AG04450 (cell line): ENCODE results near the gene CFAP157. TPM values are rescaled to one million over a fixed set of nuclear protein-coding genes. Genes with fewer than 3 reads are reported as not detected.

Experiments used
- CTCF ChIA-PET: fragments of 300-600, 350-600 bp; formaldehyde crosslinking; extraction: SDS; loops from one replicate; lab custom pipeline; 2022; ENCODE audit warnings: antibody characterized with exemption, inconsistent platforms; lab: Charles Lee
- POLR2A ChIA-PET: fragments of 350-600 bp; formaldehyde crosslinking; extraction: SDS; loops from one replicate; lab custom pipeline; 2021; ENCODE audit warnings: antibody characterized with exemption, inconsistent platforms; lab: Yijun Ruan, JAX
- DNase-seq: peaks from one replicate; pipeline ENCODE4 v3.0.0-alpha.2; 2011; ENCODE audit warnings: low read depth, low spot score
- H3K27ac ChIP-seq: one replicate; pipeline ENCODE4 v1.5.1; 2012; ENCODE audit warnings: low read depth, low read length, control low read depth
- H3K27me3 ChIP-seq: one replicate; pipeline ENCODE4 v1.6.0; 2012; ENCODE audit warnings: low read length; ENCODE audit not compliant: control insufficient read depth, insufficient read depth
- H3K4me3 ChIP-seq: 2 replicates; pipeline ENCODE4 v1.5.1; 2011; ENCODE audit warnings: mild to moderate bottlenecking, low read depth, low read length, control low read depth
- H3K9me3 ChIP-seq: 2 replicates; pipeline ENCODE4 v1.5.1; 2012; ENCODE audit warnings: low read length; ENCODE audit not compliant: control insufficient read depth, insufficient read depth
- CTCF ChIP-seq: IDR thresholded peaks from 2 replicates; pipeline ENCODE4 v1.5.1; 2011; ENCODE audit warnings: low read depth, low read length, control low read depth, inconsistent platforms
- polyA plus RNA-seq: library from polyadenylated mRNA; depleted of rRNA; stranded (reverse); fragments of >200 nt; gene quantifications from 2 replicates; pipeline ENCODE4 v1.2.3, GENCODE V29; 2011

Gene CFAP157
- polyA plus RNA-seq, 1 experiment, result not detected

- POLR2A ChIA-PET, result no interaction called here
Measured at GRCh38 chr9:127714020-127714750, 7.4 kb downstream of the CFAP157 start.

GRCh38 chr9:127714951-127715469 lies 8.2 kb downstream of the CFAP157 start:
- TF ChIP-seq CTCF, result no peak
- Histone ChIP-seq H3K27me3 (no peaks in the 10 kb centered on the region), H3K9me3 (no peaks in the 10 kb centered on the region; the same call in 1 of the 2 replicates), H3K4me3 (peak overlapping the region; percentile 83), H3K27ac (peak overlapping the region; percentile 47)
- DNase-seq, result no peak
- ChIA-PET CTCF (interaction anchor here (1.4 to 2.0 kb wide), 2 partner anchors 19 to 155 kb away, joined by 4 to 21 read pairs; partner anchors contain the start of gene TOR2A), POLR2A (interaction anchor here (1.1 to 1.2 kb wide), 2 partner anchors 9 to 20 kb away, joined by 4 to 5 read pairs; partner anchors contain the start of gene TOR2A)

More at GRCh38 chr9:127714020-127714750, 7.4 kb downstream of the CFAP157 start:
- H3K27ac ChIP-seq, result no peak overlapping the region
- no peaks in the 10 kb centered on the region; the same call in 1 of the 2 replicates for H3K9me3 ChIP-seq
- H3K27me3 ChIP-seq, result no peaks in the 10 kb centered on the region
- TF ChIP-seq CTCF, result no peak
- CTCF ChIA-PET, result interaction anchor here (0.9 to 1.4 kb wide), 2 partner anchors 21 to 156 kb away, joined by 3 to 4 read pairs; partner anchors contain the start of gene TOR2A
- no peak for DNase-seq
- peak overlapping the region; percentile 83 for H3K4me3 ChIP-seq

GRCh38 chr9:127715470-127716337 lies 8.9 kb downstream of the CFAP157 start, which contains the start of the genes PTRH1 and TTC16:
Gene PTRH1, minus strand, starts transcription at chr9:127715663. Its CDS starts 24 bp downstream, at chr9:127715639.
Gene TTC16, plus strand, starts transcription at chr9:127716079. Its CDS starts 67 bp downstream, at chr9:127716146.
- peak within 1 kb of the TSS; percentile 83 for H3K4me3 ChIP-seq
- no peak for TF ChIP-seq CTCF
- POLR2A ChIA-PET, result interaction anchor here (0.5 to 1.2 kb wide), 4 partner anchors 10 to 132 kb away, joined by 3 to 5 read pairs (median 4); partner anchors contain the start of gene TOR2A
- H3K27ac ChIP-seq, result peak within 1 kb of the TSS; percentile 61
- H3K9me3 ChIP-seq, result no peaks in the 10 kb centered on the region; the same call in 1 of the 2 replicates
- peak; percentile 76 for DNase-seq
- no peaks in the 10 kb centered on the region for H3K27me3 ChIP-seq
- CTCF ChIA-PET, result interaction anchor here (2.0 kb wide), 1 partner anchor 19 kb away, joined by 21 read pairs; the partner anchor contains the start of gene TOR2A

DNA sequence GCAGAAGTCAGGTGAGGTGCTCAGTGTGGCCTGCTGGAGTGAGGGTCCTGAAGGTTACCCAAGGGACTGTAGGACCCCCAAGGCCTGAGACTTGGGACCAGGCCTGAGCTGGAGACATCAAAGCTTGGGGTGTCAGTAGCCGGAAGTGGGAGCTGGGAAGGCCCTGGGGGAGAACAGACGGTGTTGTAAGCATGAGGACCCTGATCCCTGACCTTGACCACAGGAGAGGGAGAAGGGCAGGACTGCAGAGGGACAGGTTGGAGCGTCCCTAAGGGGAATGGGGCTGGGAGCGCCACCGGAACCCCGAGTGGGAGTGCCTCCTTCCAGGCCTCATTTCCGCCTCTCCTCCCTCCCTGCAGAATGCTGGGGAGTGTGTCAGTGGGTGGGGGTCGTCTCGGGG lies 9.6 kb downstream of the CFAP157 start:
- CTCF ChIA-PET, result interaction anchor here (2.0 kb wide), 1 partner anchor 18 kb away, joined by 21 read pairs; the partner anchor contains the start of gene TOR2A
- H3K27ac ChIP-seq, result no peak overlapping the region
- no peak for TF ChIP-seq CTCF

More for the DNA sequence above, 9.6 kb downstream of the CFAP157 start:
- Histone ChIP-seq H3K4me3 (no peak overlapping the region), H3K27me3 (no peaks in the 10 kb centered on the region), H3K9me3 (no peaks in the 10 kb centered on the region; the same call in 1 of the 2 replicates)
- POLR2A ChIA-PET, result interaction anchor here (0.7 to 1.2 kb wide), 3 partner anchors 11 to 104 kb away, joined by 3 to 5 read pairs (median 4); partner anchors contain the start of gene TOR2A
- DNase-seq, result no peak
